Upper lobe of right lung (tissue), 1 donor: ENCODE data around the gene RAB38. TPM values are rescaled to one million over a fixed set of nuclear protein-coding genes. Genes with fewer than 3 reads are reported as not detected.

Experiments used
- ATAC-seq: fragments of 200-7000 bp; cut with Tn5 transposase; one replicate; pipeline ENCODE4 v1.9.1; 2020; ENCODE audit warnings: mild to moderate bottlenecking, moderate library complexity
- DNase-seq: peaks from one replicate; pipeline ENCODE4 v3.0.0-alpha.2; 2020
- H3K27ac ChIP-seq: fragments of 200-600 bp; one replicate; pipeline ENCODE4 v1.8.0; 2022
- H3K27me3 ChIP-seq: fragments of 200-600 bp; one replicate; pipeline ENCODE4 v1.8.0; 2022; ENCODE audit warnings: mild to moderate bottlenecking
- H3K36me3 ChIP-seq: fragments of 200-600 bp; one replicate; pipeline ENCODE4 v1.8.0; 2022
- H3K4me1 ChIP-seq: fragments of 200-600 bp; one replicate; pipeline ENCODE4 v1.8.0; 2022
- H3K4me3 ChIP-seq: fragments of 200-600 bp; one replicate; pipeline ENCODE4 v1.8.0; 2022; ENCODE audit warnings: mild to moderate bottlenecking
- H3K9me3 ChIP-seq: fragments of 200-600 bp; one replicate; pipeline ENCODE4 v1.8.0; 2022
- CTCF ChIP-seq: fragments of 200-600 bp; IDR thresholded peaks from one replicate; pipeline ENCODE4 v1.8.0; 2022; ENCODE audit warnings: antibody characterized with exemption
- intact Hi-C: fragments of 100-400 bp; cut with DNase I; formaldehyde crosslinking; loops from one replicate; pipeline ENCODE4 v1.11.0; 2022
- total RNA-seq: library from RNA; stranded (reverse); fragmentation: NEBNext Ultra II Directional; extraction: Animal tissue kit (Norgen Biotek cat#: 25700); gene quantifications from one replicate; pipeline ENCODE4 v1.2.1, GENCODE V29; 2021
- donor health status: DM: no; HTN: yes; CAD: no; lungs with severe emphysema.

Gene RAB38
- total RNA-seq, 1 donor from 2014 or later: 8.1 TPM

GRCh38 chr11:88204353-88204752, 29.1 kb upstream of the RAB38 start:
- DNase-seq (no peak), ATAC-seq (no peak)
- intact Hi-C loops: no loop called here
- H3K27me3 ChIP-seq: no peaks in the 10 kb centered on the region
- H3K36me3 ChIP-seq: no peaks in the 10 kb centered on the region
- H3K9me3 ChIP-seq: no peaks in the 10 kb centered on the region
- TF ChIP-seq CTCF: no peak
- no peak overlapping the region for H3K4me3 ChIP-seq
- H3K27ac ChIP-seq: no peak overlapping the region
- H3K4me1 ChIP-seq: no peaks in the 10 kb centered on the region

GRCh38 chr11:88203604-88204003, 28.4 kb upstream of the RAB38 start:
- Histone ChIP-seq H3K9me3 (no peaks in the 10 kb centered on the region), H3K4me3 (no peak overlapping the region), H3K4me1 (no peaks in the 10 kb centered on the region), H3K36me3 (no peaks in the 10 kb centered on the region), H3K27ac (no peak overlapping the region), H3K27me3 (no peaks in the 10 kb centered on the region)
- ATAC-seq: no peak
- DNase-seq: no peak
- no peak for TF ChIP-seq CTCF
- intact Hi-C loops: no loop called here

GRCh38 chr11:88202498-88202897, 27.3 kb upstream of the RAB38 start:
- H3K4me3 ChIP-seq: no peak overlapping the region
- intact Hi-C loops: no loop called here
- no peaks in the 10 kb centered on the region for H3K36me3 ChIP-seq
- DNase-seq (no peak), ATAC-seq (no peak)
- no peaks in the 10 kb centered on the region for H3K4me1 ChIP-seq
- H3K27me3 ChIP-seq: no peaks in the 10 kb centered on the region
- H3K9me3 ChIP-seq: no peaks in the 10 kb centered on the region
- TF ChIP-seq CTCF: no peak
- H3K27ac ChIP-seq: no peak overlapping the region

- Histone ChIP-seq H3K36me3 (no peaks in the 10 kb centered on the region), H3K27ac (no peak overlapping the region), H3K27me3 (no peaks in the 10 kb centered on the region), H3K9me3 (peaks cover 9% of the 10 kb centered on the region), H3K4me1 (no peaks in the 10 kb centered on the region), H3K4me3 (no peak overlapping the region)
- intact Hi-C loops: no loop called here
- no peak for DNase-seq
- no peak for ATAC-seq
- TF ChIP-seq CTCF: no peak
These were observed 21.1 kb upstream of the RAB38 start for GRCh38 chr11:88196393-88196792.

- TF ChIP-seq CTCF: no peak
- H3K4me3 ChIP-seq: no peak overlapping the region
- no peaks in the 10 kb centered on the region for H3K27me3 ChIP-seq
- DNase-seq (no peak), ATAC-seq (no peak)
- no peak overlapping the region for H3K27ac ChIP-seq
- no peaks in the 10 kb centered on the region for H3K4me1 ChIP-seq
- no peaks in the 10 kb centered on the region for H3K36me3 ChIP-seq
- intact Hi-C loops: no loop called here
- H3K9me3 ChIP-seq: peaks cover 9% of the 10 kb centered on the region
These were observed 20.7 kb upstream of the RAB38 start for GRCh38 chr11:88195908-88196307.

GRCh38 chr11:88194990-88195389, 19.7 kb upstream of the RAB38 start:
- intact Hi-C loops: no loop called here
- no peaks in the 10 kb centered on the region for H3K36me3 ChIP-seq
- no peaks in the 10 kb centered on the region for H3K27me3 ChIP-seq
- no peaks in the 10 kb centered on the region for H3K4me1 ChIP-seq
- ATAC-seq: no peak
- TF ChIP-seq CTCF: no peak
- H3K4me3 ChIP-seq: no peak overlapping the region
- peaks cover 9% of the 10 kb centered on the region for H3K9me3 ChIP-seq
- no peak overlapping the region for H3K27ac ChIP-seq
- no peak for DNase-seq
